SW 1271 (cell line): ENCODE results near the gene ANK2.

Source experiments
- DNase-seq, 2 experiments: peaks; one replicate each; lab custom pipeline; 2025; lab: John Stamatoyannopoulos, UW

Gene ANK2

DNA sequence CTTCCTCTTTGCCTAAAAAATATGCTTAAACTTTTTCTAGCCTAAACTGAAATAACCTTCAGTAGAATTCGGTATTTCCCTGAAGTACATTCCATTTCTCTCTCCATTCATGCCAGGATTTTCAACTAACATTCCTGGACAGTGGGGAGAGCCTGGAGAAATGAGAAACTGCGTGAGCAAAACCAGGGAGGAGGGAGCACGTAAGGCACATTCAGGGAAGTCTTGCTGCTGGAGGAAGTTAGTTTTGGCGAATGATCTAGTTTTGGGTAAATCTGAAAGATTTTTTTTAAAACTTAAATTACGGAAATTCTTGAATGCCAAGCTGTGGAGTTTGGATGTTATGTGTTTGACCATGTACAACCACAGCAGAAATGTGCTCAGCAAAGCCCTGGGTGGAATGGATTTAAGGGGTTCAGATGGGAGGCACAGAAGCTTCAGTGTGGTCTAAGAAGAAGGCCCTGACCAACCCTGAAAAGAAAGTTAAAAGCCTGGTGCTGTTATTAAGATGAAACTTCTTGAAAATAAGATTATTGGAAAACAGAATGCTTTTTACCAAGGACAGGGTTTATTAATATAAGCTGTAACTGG, 347.8 kb downstream of the ANK2 start:
- no peak for DNase-seq

DNA sequence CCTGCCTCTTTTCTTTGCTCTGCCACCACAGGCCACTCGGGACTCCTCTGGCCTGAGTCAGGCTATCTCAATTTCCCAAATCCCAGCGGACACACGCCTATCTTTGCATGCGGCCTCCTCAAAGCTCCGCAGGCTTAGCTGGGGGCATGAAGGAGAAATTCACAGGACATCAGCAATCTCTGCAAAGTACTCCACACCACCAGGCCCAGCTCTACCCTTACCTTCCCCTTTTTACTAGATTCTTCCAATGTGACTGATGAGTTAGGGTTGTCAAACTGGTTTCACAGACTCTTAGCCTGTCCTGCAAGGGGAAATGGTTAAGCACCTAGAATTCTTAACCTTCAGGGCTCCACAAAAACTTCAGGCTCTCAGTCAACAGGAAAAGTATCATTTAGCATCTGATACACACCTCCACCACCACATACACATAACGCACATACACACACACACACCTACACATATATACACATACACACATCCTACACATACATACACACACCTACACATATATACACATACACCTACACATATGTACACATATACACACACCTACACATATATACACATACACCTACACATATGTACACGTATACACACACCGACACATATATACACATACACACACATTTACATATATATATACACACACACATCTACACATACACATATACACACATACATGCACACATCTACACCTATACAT, 349.1 kb downstream of the ANK2 start:
- DNase-seq = no peak

DNA sequence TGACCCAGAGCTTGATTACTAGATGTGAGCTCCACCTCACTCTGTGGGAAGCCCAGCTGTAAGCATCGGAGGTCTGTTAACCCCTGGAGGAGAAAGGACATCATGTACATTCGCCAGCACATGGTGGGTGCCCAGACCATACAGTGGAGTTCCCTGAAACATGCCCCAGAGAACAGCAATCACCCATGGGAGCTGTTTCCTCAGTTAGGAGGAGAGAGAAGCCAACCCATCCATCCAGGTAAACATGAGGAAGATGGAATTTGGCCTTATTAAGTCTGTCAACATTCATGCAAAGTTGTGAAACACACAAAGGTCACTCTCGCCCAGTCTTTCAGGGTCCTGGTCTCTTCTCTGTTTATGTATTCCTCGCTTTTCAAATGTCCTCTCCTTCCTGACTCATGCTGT, 354.7 kb downstream of the ANK2 start:
- no peak for DNase-seq

DNA sequence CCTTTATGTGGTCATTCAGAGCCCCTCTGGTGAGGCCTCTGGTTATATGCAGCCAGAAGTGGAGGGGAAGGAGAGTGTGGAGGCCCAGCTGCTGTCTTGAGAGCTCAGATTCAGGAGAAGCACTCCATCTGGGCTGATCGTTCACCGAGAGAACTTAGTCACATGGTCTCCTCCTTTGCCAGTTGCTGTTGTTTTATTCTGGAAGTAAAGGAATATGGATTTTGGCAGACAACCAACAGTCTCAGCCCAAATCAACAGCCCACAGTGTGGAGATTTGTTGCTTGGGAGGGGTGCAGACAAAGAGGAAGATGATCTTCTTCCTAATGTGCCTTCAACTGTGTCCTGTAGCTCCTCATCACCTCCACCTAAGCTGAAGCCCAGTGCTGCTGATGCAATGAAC, 355.4 kb downstream of the ANK2 start:
- no peak for DNase-seq

DNA sequence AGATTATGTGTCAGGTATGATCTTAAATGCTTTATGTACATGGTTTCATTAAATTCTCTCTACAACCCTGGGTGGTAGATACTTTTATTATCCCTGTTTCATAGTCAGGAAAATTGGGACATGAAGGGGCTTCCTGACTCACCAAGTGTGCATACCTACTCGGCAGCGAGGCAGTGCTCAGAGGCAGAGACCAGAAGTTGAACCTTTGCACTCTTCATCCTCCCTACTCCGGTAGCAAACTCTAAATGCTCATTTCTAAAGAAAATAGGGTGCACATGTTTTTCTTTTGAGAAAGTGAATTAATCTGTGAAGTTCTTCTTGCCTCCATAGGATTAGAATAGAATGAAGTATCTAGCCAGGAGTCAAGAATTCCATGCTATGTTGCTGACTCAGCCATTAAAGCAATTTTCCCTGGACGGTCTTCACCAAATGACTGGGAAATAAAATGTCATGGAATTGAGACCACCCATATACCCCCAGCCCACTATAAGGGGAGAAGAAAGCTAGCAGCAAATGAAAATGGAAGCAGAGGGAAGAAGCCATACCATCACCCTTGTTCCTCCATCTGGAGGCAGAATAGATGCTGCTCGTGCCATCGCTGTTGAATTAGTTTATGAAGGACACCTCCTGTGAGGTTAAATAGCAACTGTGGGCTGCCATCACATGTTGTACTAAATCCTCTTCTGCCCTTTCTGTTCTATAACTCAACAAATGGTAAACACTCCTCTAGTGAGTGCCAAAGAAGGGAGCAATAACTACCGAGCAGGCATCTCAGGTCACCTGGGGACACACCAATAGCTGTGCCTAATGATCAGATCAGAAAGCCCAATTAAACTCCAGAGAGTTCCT, 356.6 kb downstream of the ANK2 start:
- DNase-seq = no peak

DNA sequence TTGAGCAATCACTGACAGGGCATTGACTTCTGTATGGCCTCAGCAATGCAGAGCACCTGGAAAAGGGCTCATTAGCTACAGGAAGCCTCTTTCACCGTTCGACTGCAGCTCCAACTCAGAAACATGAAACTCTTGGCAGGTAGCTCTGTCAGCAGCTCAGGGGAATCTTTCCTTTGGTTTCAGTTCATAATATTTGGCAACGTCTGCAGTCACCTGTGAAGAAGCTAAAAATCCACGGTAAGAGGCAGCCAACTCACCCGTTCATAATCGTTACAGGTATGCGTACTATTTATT, 357.2 kb downstream of the ANK2 start:
- no peak for DNase-seq

DNA sequence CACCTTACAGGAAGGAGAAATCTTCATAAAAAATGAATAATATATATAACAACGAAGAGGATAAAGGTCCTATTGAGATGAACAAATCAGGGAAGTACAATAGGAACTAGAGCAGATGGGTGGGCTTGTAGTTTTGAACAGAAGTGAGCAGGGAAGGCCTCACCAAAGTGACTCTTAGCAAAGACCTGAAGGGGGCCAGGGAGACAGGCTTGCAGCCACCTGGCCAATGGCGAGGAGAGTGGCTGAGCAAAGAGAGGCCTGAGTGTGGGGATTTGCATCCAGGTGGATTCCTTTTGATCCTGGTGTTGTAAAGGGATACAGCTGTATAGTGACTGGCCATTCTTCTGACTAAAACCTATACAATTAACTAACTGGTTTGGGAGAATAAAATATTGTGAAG, 358.0 kb downstream of the ANK2 start:
- DNase-seq = no peak

DNA sequence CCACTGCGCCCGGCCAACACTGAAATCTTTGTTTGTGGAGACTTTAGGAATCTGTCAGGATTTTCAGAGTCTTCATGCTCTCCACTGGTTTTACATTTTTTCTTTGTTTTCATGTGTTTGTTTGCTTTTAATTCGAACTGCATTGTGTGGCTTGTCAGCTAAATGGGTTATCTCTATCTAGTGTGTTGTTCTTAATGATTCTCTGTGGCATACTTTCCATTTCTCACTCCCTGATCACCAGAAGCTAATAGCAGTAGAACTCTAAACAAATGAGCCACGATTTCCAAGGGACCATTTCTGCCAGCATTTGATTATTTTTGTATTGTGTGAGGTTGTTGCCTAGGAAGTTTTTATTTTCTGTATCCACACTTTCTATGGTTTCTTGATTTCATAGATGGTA, 359.7 kb downstream of the ANK2 start:
- no peak for DNase-seq

DNA sequence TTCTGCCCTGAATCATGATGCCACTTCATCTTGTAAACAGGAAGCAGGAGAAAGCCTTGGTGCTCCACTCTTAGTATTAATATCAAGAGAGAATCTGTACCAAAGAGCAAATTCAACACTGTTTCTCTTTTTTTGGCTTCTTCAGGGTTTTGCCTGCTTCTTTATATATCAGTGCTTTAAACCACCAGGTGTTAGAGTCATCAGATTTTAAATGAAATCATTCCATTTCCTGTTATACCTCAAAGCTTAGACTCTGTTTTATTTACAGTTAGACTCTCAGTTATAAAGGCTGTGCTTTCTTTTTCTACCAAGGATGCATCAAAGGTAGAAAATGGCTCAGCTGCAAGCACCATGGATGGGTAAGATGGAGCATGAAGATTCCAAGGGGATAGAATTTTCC, 361.2 kb downstream of the ANK2 start:
- no peak for DNase-seq

DNA sequence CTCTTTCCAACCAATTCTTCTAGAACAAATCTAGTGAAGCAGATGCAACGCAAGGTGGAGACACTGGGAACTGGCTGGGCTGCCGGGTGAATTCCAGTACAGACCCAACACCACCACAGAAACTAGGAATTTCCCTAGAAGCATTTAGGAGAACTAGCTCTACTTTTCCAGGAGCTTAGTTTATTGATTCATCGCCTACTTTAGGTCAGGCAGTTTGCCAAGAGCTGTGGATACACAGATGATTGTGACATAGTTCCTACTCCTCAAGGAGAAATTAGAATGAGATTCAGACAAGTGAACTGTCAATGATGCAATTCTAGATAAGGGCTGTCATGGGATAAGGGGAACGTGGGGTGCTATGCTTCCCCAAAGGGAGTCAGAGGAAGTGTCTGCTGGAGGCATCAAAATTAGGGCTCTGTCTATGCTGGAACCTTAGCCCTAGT, 362.1 kb downstream of the ANK2 start:
- DNase-seq = no peak

DNA sequence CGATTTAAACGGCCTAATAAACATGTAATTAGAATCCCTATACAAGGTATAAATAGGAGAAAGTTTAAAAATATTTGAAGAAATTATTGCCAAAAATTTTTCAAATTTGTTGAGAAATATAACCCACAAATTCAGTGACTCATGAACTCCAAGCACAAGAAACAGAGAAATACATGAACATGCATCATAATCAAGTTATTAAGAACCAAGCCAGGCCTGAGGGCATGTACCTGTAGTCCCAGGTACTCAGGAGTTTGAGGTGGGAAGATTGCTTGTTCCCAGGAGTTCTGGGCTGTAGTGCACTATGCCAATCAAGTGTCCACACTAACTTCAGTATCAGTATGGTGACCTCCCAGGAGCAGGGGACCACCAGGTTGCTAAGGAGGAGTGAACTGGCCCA, 370.2 kb downstream of the ANK2 start:
- no peak for DNase-seq

DNA sequence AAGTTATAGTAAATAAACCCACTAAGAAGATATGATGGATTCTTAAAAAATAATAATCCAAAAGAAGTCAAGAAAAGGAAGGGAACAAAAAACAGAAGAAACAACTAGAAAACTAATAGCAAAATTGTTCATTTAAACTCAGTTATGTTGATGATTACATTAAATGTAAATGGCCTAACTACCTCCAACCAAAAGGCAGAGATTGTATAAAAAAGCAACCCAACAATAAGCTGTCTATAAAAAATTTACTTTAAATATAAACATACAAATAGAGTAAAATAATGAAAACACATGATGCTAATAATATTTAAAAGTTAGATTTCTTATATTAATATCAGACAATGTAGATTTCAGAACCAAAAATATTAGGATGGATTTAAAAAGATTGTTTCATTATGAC, 371.5 kb downstream of the ANK2 start:
- DNase-seq = no peak

DNA sequence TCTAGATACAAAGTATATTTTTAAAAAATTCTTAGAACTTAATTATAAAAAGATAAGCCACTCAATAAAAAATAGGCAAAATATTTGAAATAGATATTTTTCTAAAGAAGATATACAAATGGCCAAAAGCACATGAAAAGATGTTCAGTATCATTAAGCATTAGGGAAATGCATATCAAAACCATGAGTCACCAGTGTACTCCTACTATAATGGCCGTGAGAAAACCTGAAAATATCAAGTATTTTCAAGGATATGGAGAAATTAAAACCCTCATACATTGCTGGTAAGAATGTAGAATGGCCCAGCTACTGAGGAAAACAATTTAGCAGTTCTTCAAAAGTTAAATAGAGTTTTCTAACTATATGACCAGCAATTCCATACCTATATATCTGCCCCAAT, 374.2 kb downstream of the ANK2 start:
- no peak for DNase-seq

DNA sequence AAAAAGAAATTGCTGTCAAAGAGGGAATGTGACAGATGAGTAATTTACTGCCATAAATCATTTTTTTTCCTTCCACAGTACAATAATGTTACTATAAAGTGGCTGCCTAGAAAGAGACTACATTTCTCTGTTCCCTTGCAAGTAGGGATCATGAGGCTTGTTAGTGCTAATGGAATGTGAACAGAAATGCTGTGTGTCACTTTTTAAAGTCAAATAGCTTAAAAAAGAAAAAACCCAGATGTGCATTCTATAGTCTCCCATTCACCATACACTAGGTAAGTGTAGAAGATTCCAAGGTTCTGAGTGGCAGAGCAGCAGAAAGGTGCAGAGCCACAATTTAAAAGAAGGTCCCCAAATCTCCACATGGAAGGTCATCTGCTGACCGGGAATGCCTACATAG, 383.7 kb downstream of the ANK2 start:
- no peak for DNase-seq
